GM18507 (cell line): Measurements from ENCODE around the gene CASKIN2.
"Not testable (repeated sequence)": the region's sequence is repeated elsewhere in the genome, so short reads cannot be mapped to it uniquely, and the experiment has no call there.

Experiments used
- DNase-seq: peaks from one replicate; pipeline ENCODE4 v3.0.0; 2011; ENCODE audit warnings: low read depth; ENCODE audit not compliant: insufficient read length; ENCODE audit errors: extremely low spot score
- FAIRE-seq: peaks from 2 replicates; lab custom pipeline; 2011; peaks lifted over from hg19 to GRCh38; lab: Jason Lieb, UNC

CASKIN2 gene

GRCh38 chr17:75523647-75524046, 8.3 kb upstream of the CASKIN2 start:
- DNase-seq (no peak), FAIRE-seq (no peak)

GRCh38 chr17:75521951-75522727, 6.8 kb upstream of the CASKIN2 start:
- DNase-seq, result no peak
- FAIRE-seq, result no peak

DNA sequence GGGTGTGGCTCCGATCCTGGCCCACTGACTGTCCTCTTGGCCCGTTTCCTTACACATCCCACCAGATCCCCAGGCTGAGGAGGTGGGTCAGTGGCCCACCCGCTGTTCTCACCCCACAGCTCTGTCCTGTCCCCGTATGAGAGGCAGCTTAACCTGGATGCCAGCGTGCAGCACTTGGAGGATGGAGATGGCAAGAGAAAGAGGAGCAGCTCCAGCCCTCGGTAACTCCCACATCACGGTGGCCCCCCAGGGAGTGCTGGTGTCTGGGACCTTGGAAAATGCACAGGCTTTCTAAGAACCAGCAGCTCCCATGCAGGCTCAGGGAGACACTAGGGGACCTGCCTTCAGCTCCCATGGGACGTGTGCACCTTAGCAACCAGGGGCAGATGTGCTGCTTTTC, 6.0 kb upstream of the CASKIN2 start:
- DNase-seq (no peak), FAIRE-seq (no peak)

GRCh38 chr17:75520413-75520812, 5.1 kb upstream of the CASKIN2 start:
- FAIRE-seq, DNase-seq: not testable (repeated sequence)

- FAIRE-seq (no peak), DNase-seq (no peak)
These were observed 3.7 kb upstream of the CASKIN2 start for GRCh38 chr17:75518983-75519537.

DNA sequence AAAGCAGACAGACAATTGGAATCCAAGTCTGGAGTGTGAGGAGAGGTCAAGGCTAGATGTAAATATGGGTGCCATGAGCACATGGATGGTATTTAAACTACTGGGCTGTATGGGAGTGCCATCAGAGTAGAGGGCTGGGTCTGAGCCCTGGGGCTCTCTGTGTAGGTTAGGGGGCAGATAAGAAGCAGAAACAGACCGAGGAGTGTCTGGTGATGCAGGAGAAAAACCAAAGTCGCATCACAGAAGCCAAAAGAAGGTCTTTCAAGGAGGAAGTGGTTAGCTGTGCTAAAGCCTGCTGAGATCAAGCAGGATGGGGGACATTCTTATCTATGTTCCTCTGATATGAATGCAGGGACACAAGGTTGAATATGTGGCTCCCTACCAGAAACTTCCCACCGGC, 2.9 kb upstream of the CASKIN2 start:
- no peak for DNase-seq
- FAIRE-seq, result peak; percentile 84

DNA sequence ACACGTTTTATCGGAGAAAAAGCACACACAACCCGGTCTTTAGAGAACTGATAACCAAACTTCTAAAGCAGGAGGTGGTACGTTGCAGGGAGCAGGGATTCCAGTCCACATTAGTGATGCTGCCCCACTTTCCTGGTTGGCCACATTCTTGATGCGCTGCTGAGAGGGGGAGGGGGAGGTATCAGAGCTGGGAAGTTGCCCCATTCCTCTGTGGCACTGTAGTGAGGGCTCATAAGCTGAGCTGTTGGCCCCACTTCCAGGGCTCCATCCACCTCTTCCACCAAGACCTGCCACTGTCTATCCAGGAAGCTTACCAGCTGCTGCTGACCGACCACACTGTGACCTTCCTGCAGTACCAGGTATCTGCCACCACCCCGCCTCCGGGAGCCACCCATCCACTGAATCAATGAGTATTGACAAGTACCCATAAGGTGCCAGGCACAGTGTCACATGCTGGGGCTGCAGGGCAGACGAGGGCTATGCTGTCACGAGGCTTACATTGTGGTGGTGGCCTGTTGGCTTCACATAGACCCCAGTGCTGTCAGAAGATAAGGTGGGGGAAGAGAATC, 2.0 kb upstream of the CASKIN2 start:
- peak; percentile 48 for FAIRE-seq
- no peak for DNase-seq

DNA sequence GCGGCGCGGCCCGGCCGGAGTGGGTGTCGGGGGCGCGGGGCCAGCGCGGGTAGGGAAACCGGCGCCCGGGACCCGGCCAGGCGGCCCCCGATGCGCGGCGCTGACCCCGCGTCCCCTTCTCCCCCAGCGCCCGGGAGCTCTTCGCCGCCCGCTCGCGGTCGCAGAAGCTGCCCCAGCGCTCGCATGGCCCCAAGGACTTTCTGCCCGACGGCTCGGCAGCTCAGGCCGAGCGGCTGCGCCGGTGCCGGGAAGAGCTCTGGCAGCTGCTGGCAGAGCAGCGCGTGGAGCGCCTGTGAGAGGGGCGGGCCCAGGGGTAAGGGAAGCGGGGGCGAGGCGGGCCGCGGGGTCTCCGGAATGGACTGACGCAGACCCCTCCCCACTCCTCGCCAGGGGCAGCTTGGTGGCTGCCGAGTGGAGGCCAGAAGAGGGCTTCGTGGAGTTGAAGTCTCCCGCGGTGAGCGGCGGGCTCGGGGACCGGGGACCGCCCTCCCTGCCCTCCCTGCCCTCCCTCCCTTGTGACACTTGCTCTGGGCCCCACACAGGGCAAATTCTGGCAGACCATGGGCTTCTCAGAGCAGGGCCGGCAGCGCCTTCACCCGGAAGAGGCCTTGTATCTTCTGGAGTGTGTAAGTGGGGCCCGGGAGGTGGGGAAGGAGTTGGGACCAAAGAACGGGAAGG, 1.4 kb upstream of the CASKIN2 start:
- FAIRE-seq (no peak), DNase-seq (no peak)

DNA sequence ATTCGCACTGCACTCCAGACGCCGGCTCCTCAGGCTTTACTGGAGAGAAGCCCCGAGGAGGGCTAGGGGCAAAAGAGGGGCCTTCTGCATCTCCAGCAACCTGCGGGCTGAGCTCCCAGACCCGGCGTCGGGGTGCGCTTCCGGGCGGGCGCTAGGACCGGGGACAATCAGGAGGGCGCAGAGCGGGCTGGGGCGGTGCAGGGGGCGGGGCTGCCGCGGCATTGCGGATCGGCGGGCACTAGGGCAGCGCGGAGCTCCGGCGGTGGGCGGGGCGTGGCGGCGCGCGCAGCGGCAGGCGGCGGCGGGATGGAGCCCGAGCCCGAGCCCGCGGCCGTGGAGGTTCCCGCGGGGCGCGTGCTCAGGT, 900 bp upstream of the CASKIN2 start, which contains the start of gene TSEN54:
TSS of gene TSEN54 (plus strand) at position 274 of the 364 bp plus-strand sequence. CDS start at position 307, 33 bp downstream.
- FAIRE-seq (peak; percentile 78), DNase-seq (peak; percentile 99)

- FAIRE-seq (no peak), DNase-seq (no peak)
These were observed 330 bp downstream of the CASKIN2 start for GRCh38 chr17:75514919-75515495.

DNA sequence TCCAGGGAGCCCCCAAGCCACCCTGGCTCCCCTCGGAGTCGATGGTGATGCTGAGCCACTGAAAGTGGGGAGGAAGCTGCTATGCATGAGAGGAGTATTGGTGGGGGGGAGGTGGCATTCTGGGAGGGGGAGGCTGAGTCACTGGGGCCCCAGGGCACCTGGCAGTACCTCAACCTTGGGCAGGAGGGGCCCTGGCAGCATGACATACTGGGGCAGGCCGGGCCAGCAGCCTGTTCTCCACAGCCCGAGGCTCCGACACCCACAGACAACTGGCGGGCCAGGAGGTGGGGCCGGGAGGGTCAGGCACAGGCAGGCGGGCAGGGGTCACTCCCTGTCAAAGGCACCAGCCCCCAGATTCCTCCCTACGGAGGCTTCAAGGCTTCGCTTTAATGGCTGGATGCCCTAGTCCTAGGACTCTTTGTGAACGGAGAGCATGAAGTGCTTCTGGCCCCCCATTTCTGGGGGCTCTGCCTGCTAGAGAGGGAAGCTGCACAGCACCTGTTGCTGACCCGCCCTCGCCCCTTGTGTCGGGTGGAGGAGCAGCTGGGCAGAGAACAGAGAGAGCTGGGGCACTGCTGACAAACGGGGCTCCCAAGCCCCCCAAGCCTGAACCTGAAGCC, 928 bp downstream of the CASKIN2 start:
- no peak for FAIRE-seq
- DNase-seq, result no peak

GRCh38 chr17:75513641-75514000, 1.7 kb downstream of the CASKIN2 start:
- no peak for FAIRE-seq
- no peak for DNase-seq

DNA sequence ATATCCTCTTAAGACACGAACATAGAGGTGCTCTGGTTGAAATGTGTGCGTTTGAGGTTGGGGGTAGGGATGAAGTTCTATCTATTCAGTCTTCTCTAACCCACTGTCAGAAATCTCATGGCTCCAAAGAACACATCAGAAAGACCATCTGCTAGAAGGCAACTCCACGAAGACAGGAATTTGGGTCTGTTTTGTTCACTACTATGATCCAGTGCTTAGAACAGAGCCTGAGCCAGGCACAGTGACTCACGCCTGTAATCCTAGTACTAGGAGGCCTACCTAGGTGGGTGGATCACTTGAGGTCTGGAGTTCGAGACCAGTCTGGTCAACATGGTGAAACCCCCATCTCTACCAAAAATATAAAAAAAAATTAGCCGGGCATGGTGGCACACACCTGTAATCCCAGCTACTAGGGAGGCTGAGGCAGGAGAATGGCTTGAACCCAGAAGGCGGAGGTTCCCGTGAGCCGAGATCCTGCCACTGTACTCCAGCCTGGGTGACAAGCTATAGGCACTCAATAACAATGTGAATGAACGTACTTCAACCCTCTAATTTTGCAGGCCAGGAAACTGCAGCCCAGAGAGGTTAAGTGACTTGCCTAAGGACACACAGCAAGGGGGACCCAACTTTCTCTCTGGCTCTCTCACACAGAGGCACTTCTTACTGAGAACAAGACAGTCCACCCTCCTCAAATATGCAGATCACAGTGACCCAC, 2.3 kb downstream of the CASKIN2 start:
- DNase-seq, result no peak
- no peak for FAIRE-seq

- FAIRE-seq (no peak), DNase-seq (no peak)
These were observed 3.4 kb downstream of the CASKIN2 start for GRCh38 chr17:75511610-75512575.

GRCh38 chr17:75511270-75511609, 4.1 kb downstream of the CASKIN2 start:
- FAIRE-seq (no peak), DNase-seq (no peak)

- no peak for FAIRE-seq
These were observed 5.6 kb downstream of the CASKIN2 start for GRCh38 chr17:75509528-75510258.

DNA sequence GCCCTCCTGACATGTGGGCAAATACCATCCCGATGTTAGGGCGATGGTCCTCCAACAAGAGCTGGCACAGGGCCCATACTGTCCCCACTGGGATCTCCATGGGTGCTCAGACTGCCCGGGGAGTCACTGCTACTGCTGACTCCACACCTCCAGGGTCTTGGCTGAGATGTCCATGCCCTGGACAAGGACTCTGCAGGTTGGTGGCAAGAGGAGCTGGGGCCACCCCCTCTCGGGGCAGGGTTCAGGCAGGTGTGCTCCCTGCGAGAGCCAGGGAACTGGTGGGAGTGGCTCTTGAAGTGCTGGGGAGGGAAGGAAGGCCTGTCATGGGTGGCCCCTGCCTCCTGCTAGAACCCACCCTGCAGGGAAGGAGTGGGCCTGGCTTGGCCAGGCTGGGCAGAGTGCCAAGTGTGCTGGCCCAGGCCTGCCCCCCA, 6.4 kb downstream of the CASKIN2 start:
- DNase-seq (no peak), FAIRE-seq (no peak)

More at GRCh38 chr17:75509528-75510258, 5.6 kb downstream of the CASKIN2 start:
- DNase-seq, result no peak
